NCI-H460 (cell line): Measurements from ENCODE around the gene SRSF9. TPM values are rescaled to one million over a fixed set of nuclear protein-coding genes. Genes with fewer than 3 reads are reported as not detected.

Source experiments
- DNase-seq: peaks from one replicate; pipeline ENCODE4 v3.0.0-alpha.2; 2016; ENCODE audit warnings: low read depth; ENCODE audit errors: extremely low read depth
- small RNA-seq, 2 experiments: library from RNA; depleted of rRNA; stranded (forward); fragments of <200 nt; gene quantifications; one replicate each; pipeline ENCODE3, GENCODE V24; 2014
- total RNA-seq: library from RNA; depleted of rRNA; stranded (reverse); fragments of >200 nt; shearing (Covaris generic); gene quantifications from 2 replicates; pipeline ENCODE4 v1.2.3, GENCODE V29; 2014; rRNA removed

Gene SRSF9
- total RNA-seq, 1 experiment from 2014 or later = 126 TPM

GRCh38 chr12:120416490-120417216 lies 52.9 kb downstream of the SRSF9 start:
- no peak for DNase-seq

- DNase-seq = no peak
Measured at GRCh38 chr12:120413901-120414695, 55.5 kb downstream of the SRSF9 start.

DNA sequence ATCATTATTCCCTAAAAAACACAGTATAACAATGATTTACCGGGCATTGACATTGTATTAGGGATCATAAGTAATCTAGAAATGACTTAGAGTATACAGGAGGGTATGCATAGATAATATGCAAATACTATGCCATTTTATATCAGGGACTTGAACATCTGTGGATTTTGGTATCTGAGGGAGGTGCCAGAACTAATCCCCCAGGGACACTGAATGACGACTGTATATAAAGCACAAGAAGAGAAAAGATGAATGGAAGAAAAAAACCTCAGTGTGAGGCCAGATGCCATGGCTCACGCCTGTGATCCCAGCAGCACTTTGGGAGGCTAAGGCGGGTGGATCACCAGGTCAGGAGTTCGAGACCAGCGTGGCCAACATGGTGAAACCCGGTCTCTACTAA lies 57.1 kb downstream of the SRSF9 start:
- DNase-seq = no peak

Small RNA genes within 50 kb of the gene (small RNA-seq; reads per million reads assigned to genes)
- gene RF00019 = 0 reads per million in 2 experiments

Other genes with a start within 250 kb of the SRSF9 start
- gene PXN, start 204.0 kb downstream of the SRSF9 start, total RNA-seq = 40.1 and 46.9 TPM in 2 replicates
- not detected in 2 replicates for gene RNU4-2, start 177.8 kb downstream of the SRSF9 start, total RNA-seq
- gene RNU4-1, start 176.5 kb downstream of the SRSF9 start, total RNA-seq = under 0.01 TPM in 1 of 2 replicates, not detected in the other
- 0.97 and 1.7 TPM in 2 replicates for gene SIRT4, start 167.4 kb downstream of the SRSF9 start, total RNA-seq
- gene PLA2G1B, start 142.0 kb downstream of the SRSF9 start, total RNA-seq = not detected in 2 replicates
- 0.17 TPM in 2 replicates for gene MSI1, start 100.6 kb downstream of the SRSF9 start, total RNA-seq
- gene COX6A1, start 31.6 kb downstream of the SRSF9 start, total RNA-seq = 847 and 1,113 TPM in 2 replicates
- gene TRIAP1, start 23.4 kb downstream of the SRSF9 start, total RNA-seq = 88.1 and 91.3 TPM in 2 replicates
- gene GATC, start 23.3 kb downstream of the SRSF9 start, total RNA-seq = 32.8 and 35.6 TPM in 2 replicates
- gene DYNLL1, start 26.4 kb upstream of the SRSF9 start, total RNA-seq = 205 and 250 TPM in 2 replicates
- gene COQ5, start 59.4 kb upstream of the SRSF9 start, total RNA-seq = 47.5 and 55.1 TPM in 2 replicates
- 90.8 and 94.5 TPM in 2 replicates for gene RNF10, start 64.6 kb upstream of the SRSF9 start, total RNA-seq
- gene POP5, start 111.7 kb upstream of the SRSF9 start, total RNA-seq = 42.5 and 45.6 TPM in 2 replicates
- gene CABP1, start 170.9 kb upstream of the SRSF9 start, total RNA-seq = not detected in 2 replicates
- 76.6 and 77.4 TPM in 2 replicates for gene MLEC, start 217.4 kb upstream of the SRSF9 start, total RNA-seq
- 17.9 and 18.0 TPM in 2 replicates for gene UNC119B, start 240.7 kb upstream of the SRSF9 start, total RNA-seq